ENCODE measurements around the gene ZNF189. TPM values are rescaled to one million over a fixed set of nuclear protein-coding genes. Genes with fewer than 3 reads are reported as not detected.

The ZNF189 gene
- total RNA-seq, 1 experiment from 2014 or later = 15.8 TPM

GRCh38 chr9:101445353-101446029, 46.8 kb downstream of the ZNF189 start:
- DNase-seq = no peak
- H3K4me1 Mint-ChIP-seq = peaks cover 5 to 7% of the 10 kb centered on the region in 2 experiments
- Histone ChIP-seq H3K79me1 (ENCODE audit: insufficient read depth, low read depth, low read length, poor library complexity, severe bottlenecking) (no peaks in the 10 kb centered on the region), H3K14ac (ENCODE audit: insufficient read depth, low read length) (no peak overlapping the region), H3K9ac (ENCODE audit: extremely low read depth, insufficient read length, low read length) (no peak overlapping the region), H3K27me3 (ENCODE audit: insufficient read depth, low read length) (no peaks in the 10 kb centered on the region), H2AK5ac (ENCODE audit: insufficient read length, low read length) (no peak overlapping the region), H2BK20ac (ENCODE audit: low read depth, low read length, poor library complexity, severe bottlenecking) (no peak overlapping the region), H4K20me1 (ENCODE audit: control insufficient read depth, insufficient read depth, insufficient read length) (no peaks in the 10 kb centered on the region), H3K4me1 (ENCODE audit: insufficient read depth, low read length) (no peaks in the 10 kb centered on the region), H2BK5ac (ENCODE audit: insufficient read length, low read length) (no peak overlapping the region), H4K91ac (ENCODE audit: insufficient read length, low read depth, low read length) (no peak overlapping the region), H3K23ac (ENCODE audit: insufficient read length, low read depth, low read length) (no peak overlapping the region), H4K8ac (replicated peaks; ENCODE audit: insufficient read length, low read depth, low read length) (no peak overlapping the region), H2BK12ac (ENCODE audit: insufficient read length, low read depth, low read length) (no peak overlapping the region), H3K79me2 (ENCODE audit: insufficient read depth, low read length) (no peaks in the 10 kb centered on the region), H3K18ac (ENCODE audit: insufficient read length, low read depth, low read length) (no peak overlapping the region), H3T11ph (ENCODE audit: low read length) (no peak overlapping the region), H4K5ac (ENCODE audit: insufficient read length, low read depth, low read length) (no peak overlapping the region), H3K9me3 (ENCODE audit: control insufficient read depth, low read depth, low read length) (no peaks in the 10 kb centered on the region), H3K4me2 (ENCODE audit: insufficient read depth, insufficient read length, low read length) (no peak overlapping the region), H3K27ac (ENCODE audit: insufficient read length, low read depth, low read length) (no peak overlapping the region), H2AFZ (ENCODE audit: low read length) (no peak overlapping the region), H3K56ac (ENCODE audit: insufficient read length, low read depth, low read length) (no peak overlapping the region), H3K4ac (ENCODE audit: low read depth, low read length) (no peak overlapping the region), H3K23me2 (ENCODE audit: insufficient read length, low read depth, low read length, poor library complexity, severe bottlenecking) (no peaks in the 10 kb centered on the region), H2BK120ac (ENCODE audit: low read depth, low read length, poor library complexity, severe bottlenecking) (no peak overlapping the region), H2BK15ac (ENCODE audit: low read depth, low read length) (no peak overlapping the region)
- TF ChIP-seq CTCF (conservative IDR thresholded peaks at IDR 0.05) = no peak
- no peak overlapping the region for H3K27ac Mint-ChIP-seq
- no peak overlapping the region for H3K4me3 Mint-ChIP-seq
- no peaks in the 10 kb centered on the region for H3K36me3 Mint-ChIP-seq (ENCODE audit: insufficient read depth in 1 of 3, low read depth in 3 of 3)
- no peaks in the 10 kb centered on the region; a peak in 1 of 5 replicates for H3K9me3 Mint-ChIP-seq
- 100% methylated on average over 3 of the region's 5 CpGs for WGBS (ENCODE audit: extremely low coverage, insufficient read length, low lambda C conversion rate)
- peaks cover 2% of the 10 kb centered on the region; the same call in 1 of the 2 replicates for H3K27me3 Mint-ChIP-seq (ENCODE audit: low read depth)
